HEK293 (cell line): ENCODE measurements around the gene HTT-AS.

ENCODE experiments used
- GLIS1 ChIP-seq: fragments of 450-650 bp; formaldehyde crosslinking; IDR thresholded peaks from 2 replicates; pipeline ENCODE4 v1.5.1; 2016; ENCODE audit warnings: missing biosample characterization, missing genetic modification characterization
- GLIS2 ChIP-seq: fragments of 450-650 bp; formaldehyde crosslinking; IDR thresholded peaks from 2 replicates; pipeline ENCODE4 v1.5.1; 2016; ENCODE audit warnings: missing biosample characterization, missing genetic modification characterization
- KLF16 ChIP-seq: fragments of 450-650 bp; formaldehyde crosslinking; IDR thresholded peaks from 2 replicates; pipeline ENCODE4 v1.5.1; 2017; ENCODE audit warnings: missing biosample characterization, missing genetic modification characterization
- KLF8 ChIP-seq: fragments of 450-650 bp; formaldehyde crosslinking; IDR thresholded peaks from 2 replicates; pipeline ENCODE4 v1.5.1; 2016; ENCODE audit warnings: missing biosample characterization, missing genetic modification characterization
- KLF9 ChIP-seq: fragments of 450-650 bp; formaldehyde crosslinking; IDR thresholded peaks from 2 replicates; pipeline ENCODE4 v1.5.1; 2016; ENCODE audit warnings: missing biosample characterization, missing genetic modification characterization, low read depth
- PBX3 ChIP-seq: sonication (generic); formaldehyde crosslinking; IDR thresholded peaks from 2 replicates; pipeline ENCODE4 v1.8.1; 2022; ENCODE audit warnings: mild to moderate bottlenecking, moderate library complexity, missing genetic modification reagents
- REST ChIP-seq: fragments of 450-650 bp; formaldehyde crosslinking; IDR thresholded peaks from 2 replicates; pipeline ENCODE4 v1.5.1; 2016; ENCODE audit warnings: missing biosample characterization, missing genetic modification characterization
- SP3 ChIP-seq: fragments of 450-650 bp; formaldehyde crosslinking; IDR thresholded peaks from 2 replicates; pipeline ENCODE4 v1.5.1; 2016; ENCODE audit warnings: missing biosample characterization, missing genetic modification characterization
- TRIM28 ChIP-seq: IDR thresholded peaks from 2 replicates; pipeline ENCODE4 v1.6.1; 2011; ENCODE audit warnings: low read length, control low read depth, borderline replicate concordance
- YY1 ChIP-seq: fragments of 450-650 bp; formaldehyde crosslinking; IDR thresholded peaks from 2 replicates; pipeline ENCODE4 v1.5.1; 2018; ENCODE audit warnings: missing biosample characterization, missing genetic modification characterization
- ZBTB20 ChIP-seq: fragments of 450-650 bp; formaldehyde crosslinking; IDR thresholded peaks from 2 replicates; pipeline ENCODE4 v1.5.1; 2016; ENCODE audit warnings: missing biosample characterization, missing genetic modification characterization
- ZBTB8A ChIP-seq: fragments of 450-650 bp; formaldehyde crosslinking; IDR thresholded peaks from 2 replicates; pipeline ENCODE4 v1.5.1; 2016; ENCODE audit warnings: missing biosample characterization, missing genetic modification characterization
- ZIC2 ChIP-seq: fragments of 450-650 bp; formaldehyde crosslinking; IDR thresholded peaks from 2 replicates; pipeline ENCODE4 v1.5.1; 2016; ENCODE audit warnings: missing biosample characterization, missing genetic modification characterization
- ZNF112 ChIP-seq: fragments of 450-650 bp; formaldehyde crosslinking; IDR thresholded peaks from 2 replicates; pipeline ENCODE4 v1.5.0; 2017; ENCODE audit warnings: missing biosample characterization, missing genetic modification characterization
- ZNF24 ChIP-seq: fragments of 450-650 bp; formaldehyde crosslinking; IDR thresholded peaks from 2 replicates; pipeline ENCODE4 v1.5.1; 2016; ENCODE audit warnings: missing biosample characterization, missing genetic modification characterization
- ZNF26 ChIP-seq: fragments of 450-650 bp; formaldehyde crosslinking; IDR thresholded peaks from 2 replicates; pipeline ENCODE4 v1.5.1; 2016; ENCODE audit warnings: missing biosample characterization, missing genetic modification characterization
- ZNF292 ChIP-seq: fragments of 450-650 bp; formaldehyde crosslinking; IDR thresholded peaks from 2 replicates; pipeline ENCODE4 v1.5.1; 2016; ENCODE audit warnings: low read depth, missing biosample characterization, missing genetic modification characterization, borderline replicate concordance
- ZNF416 ChIP-seq: fragments of 450-650 bp; formaldehyde crosslinking; IDR thresholded peaks from 2 replicates; pipeline ENCODE4 v1.5.1; 2016; ENCODE audit warnings: missing biosample characterization, missing genetic modification characterization
- ZNF433 ChIP-seq: fragments of 450-650 bp; formaldehyde crosslinking; IDR thresholded peaks from 2 replicates; pipeline ENCODE4 v1.5.1; 2016; ENCODE audit warnings: missing biosample characterization, missing genetic modification characterization, low read depth
- ZNF660 ChIP-seq: fragments of 450-650 bp; IDR thresholded peaks from 2 replicates; pipeline ENCODE4 v1.5.1; 2018; ENCODE audit warnings: missing biosample characterization, mild to moderate bottlenecking, missing genetic modification characterization
- ZNF837 ChIP-seq: fragments of 450-650 bp; formaldehyde crosslinking; IDR thresholded peaks from 2 replicates; pipeline ENCODE4 v1.5.1; 2016; ENCODE audit warnings: missing biosample characterization, missing genetic modification characterization
- TF ChIP-seq, protein P1 (sequence below): fragments of 450-650 bp; formaldehyde crosslinking; IDR thresholded peaks from 2 replicates; pipeline ENCODE4 v1.5.0; 2017; ENCODE audit warnings: missing biosample characterization, missing genetic modification characterization, borderline replicate concordance
- TF ChIP-seq, protein P2 (sequence below): fragments of 450-650 bp; formaldehyde crosslinking; conservative IDR thresholded peaks from 2 replicates; pipeline ENCODE4 v1.5.1; 2016; ENCODE audit warnings: low read depth, missing biosample characterization, missing genetic modification characterization
- TF ChIP-seq, protein P3 (sequence below): fragments of 450-650 bp; IDR thresholded peaks from 2 replicates; pipeline ENCODE4 v1.5.1; 2018; ENCODE audit warnings: missing biosample characterization, mild to moderate bottlenecking, missing genetic modification characterization

The HTT-AS gene

DNA sequence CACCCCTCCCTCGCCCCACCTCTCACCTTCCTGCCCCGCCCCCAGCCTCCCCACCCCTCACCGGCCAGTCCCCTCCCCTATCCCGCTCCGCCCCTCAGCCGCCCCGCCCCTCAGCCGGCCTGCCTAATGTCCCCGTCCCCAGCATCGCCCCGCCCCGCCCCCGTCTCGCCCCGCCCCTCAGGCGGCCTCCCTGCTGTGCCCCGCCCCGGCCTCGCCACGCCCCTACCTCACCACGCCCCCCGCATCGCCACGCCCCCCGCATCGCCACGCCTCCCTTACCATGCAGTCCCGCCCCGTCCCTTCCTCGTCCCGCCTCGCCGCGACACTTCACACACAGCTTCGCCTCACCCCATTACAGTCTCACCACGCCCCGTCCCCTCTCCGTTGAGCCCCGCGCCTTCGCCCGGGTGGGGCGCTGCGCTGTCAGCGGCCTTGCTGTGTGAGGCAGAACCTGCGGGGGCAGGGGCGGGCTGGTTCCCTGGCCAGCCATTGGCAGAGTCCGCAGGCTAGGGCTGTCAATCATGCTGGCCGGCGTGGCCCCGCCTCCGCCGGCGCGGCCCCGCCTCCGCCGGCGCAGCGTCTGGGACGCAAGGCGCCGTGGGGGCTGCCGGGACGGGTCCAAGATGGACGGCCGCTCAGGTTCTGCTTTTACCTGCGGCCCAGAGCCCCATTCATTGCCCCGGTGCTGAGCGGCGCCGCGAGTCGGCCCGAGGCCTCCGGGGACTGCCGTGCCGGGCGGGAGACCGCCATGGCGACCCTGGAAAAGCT, at the start of gene HTT-AS, which contains the start of gene HTT (continued):
- TF ChIP-seq REST (tag by site-specific recombination) (no peak), ZBTB20 (tag by site-specific recombination) (peak; percentile 61), ZNF24 (tag by site-specific recombination) (no peak), GLIS1 (tag by site-specific recombination) (peak; percentile 36; the same call in 1 of the 2 replicates), KLF16 (tag by site-specific recombination) (peak; percentile 67), ZNF26 (tag by site-specific recombination) (no peak), ZNF112 (no peak), PBX3 (CRISPR knock-in tag) (peak; percentile 83; the same call in 1 of the 2 replicates), GLIS2 (peak; percentile 99), YY1 (tag by site-specific recombination) (peak; percentile 66), ZNF433 (tag by site-specific recombination) (no peak), ZNF292 (tag by site-specific recombination) (no peak), ZIC2 (tag by site-specific recombination) (peak; percentile 44; the same call in 1 of the 2 replicates), ZNF837 (tag by site-specific recombination) (no peak), TRIM28 (no peak), SP3 (tag by site-specific recombination) (peak; percentile 96), KLF8 (tag by site-specific recombination) (peak; percentile 93), ZNF660 (tag by site-specific recombination) (no peak), KLF9 (tag by site-specific recombination) (peak; percentile 100), ZNF416 (no peak), ZBTB8A (tag by site-specific recombination) (no peak; the same call in 1 of the 2 replicates)
- TF ChIP-seq, protein P1, sequence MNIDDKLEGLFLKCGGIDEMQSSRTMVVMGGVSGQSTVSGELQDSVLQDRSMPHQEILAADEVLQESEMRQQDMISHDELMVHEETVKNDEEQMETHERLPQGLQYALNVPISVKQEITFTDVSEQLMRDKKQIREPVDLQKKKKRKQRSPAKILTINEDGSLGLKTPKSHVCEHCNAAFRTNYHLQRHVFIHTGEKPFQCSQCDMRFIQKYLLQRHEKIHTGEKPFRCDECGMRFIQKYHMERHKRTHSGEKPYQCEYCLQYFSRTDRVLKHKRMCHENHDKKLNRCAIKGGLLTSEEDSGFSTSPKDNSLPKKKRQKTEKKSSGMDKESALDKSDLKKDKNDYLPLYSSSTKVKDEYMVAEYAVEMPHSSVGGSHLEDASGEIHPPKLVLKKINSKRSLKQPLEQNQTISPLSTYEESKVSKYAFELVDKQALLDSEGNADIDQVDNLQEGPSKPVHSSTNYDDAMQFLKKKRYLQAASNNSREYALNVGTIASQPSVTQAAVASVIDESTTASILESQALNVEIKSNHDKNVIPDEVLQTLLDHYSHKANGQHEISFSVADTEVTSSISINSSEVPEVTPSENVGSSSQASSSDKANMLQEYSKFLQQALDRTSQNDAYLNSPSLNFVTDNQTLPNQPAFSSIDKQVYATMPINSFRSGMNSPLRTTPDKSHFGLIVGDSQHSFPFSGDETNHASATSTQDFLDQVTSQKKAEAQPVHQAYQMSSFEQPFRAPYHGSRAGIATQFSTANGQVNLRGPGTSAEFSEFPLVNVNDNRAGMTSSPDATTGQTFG (tag by site-specific recombination), result no peak
- TF ChIP-seq, protein P2, sequence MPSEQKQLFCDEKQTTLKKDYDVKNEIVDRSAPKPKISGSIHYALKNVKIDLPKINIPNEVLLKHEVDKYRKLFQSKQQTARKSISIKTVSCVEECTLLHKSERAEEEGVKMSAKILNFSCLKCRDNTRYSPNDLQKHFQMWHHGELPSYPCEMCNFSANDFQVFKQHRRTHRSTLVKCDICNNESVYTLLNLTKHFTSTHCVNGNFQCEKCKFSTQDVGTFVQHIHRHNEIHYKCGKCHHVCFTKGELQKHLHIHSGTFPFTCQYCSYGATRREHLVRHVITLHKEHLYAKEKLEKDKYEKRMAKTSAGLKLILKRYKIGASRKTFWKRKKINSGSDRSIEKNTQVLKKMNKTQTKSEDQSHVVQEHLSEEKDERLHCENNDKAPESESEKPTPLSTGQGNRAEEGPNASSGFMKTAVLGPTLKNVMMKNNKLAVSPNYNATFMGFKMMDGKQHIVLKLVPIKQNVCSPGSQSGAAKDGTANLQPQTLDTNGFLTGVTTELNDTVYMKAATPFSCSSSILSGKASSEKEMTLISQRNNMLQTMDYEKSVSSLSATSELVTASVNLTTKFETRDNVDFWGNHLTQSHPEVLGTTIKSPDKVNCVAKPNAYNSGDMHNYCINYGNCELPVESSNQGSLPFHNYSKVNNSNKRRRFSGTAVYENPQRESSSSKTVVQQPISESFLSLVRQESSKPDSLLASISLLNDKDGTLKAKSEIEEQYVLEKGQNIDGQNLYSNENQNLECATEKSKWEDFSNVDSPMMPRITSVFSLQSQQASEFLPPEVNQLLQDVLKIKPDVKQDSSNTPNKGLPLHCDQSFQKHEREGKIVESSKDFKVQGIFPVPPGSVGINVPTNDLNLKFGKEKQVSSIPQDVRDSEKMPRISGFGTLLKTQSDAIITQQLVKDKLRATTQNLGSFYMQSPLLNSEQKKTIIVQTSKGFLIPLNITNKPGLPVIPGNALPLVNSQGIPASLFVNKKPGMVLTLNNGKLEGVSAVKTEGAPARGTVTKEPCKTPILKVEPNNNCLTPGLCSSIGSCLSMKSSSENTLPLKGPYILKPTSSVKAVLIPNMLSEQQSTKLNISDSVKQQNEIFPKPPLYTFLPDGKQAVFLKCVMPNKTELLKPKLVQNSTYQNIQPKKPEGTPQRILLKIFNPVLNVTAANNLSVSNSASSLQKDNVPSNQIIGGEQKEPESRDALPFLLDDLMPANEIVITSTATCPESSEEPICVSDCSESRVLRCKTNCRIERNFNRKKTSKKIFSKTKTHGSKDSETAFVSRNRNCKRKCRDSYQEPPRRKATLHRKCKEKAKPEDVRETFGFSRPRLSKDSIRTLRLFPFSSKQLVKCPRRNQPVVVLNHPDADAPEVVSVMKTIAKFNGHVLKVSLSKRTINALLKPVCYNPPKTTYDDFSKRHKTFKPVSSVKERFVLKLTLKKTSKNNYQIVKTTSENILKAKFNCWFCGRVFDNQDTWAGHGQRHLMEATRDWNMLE, result no peak
- TF ChIP-seq, protein P3, sequence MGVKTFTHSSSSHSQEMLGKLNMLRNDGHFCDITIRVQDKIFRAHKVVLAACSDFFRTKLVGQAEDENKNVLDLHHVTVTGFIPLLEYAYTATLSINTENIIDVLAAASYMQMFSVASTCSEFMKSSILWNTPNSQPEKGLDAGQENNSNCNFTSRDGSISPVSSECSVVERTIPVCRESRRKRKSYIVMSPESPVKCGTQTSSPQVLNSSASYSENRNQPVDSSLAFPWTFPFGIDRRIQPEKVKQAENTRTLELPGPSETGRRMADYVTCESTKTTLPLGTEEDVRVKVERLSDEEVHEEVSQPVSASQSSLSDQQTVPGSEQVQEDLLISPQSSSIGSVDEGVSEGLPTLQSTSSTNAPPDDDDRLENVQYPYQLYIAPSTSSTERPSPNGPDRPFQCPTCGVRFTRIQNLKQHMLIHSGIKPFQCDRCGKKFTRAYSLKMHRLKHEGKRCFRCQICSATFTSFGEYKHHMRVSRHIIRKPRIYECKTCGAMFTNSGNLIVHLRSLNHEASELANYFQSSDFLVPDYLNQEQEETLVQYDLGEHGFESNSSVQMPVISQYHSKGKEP (tag by site-specific recombination), result peak; percentile 78
